Peyer's patch (tissue), 4 donors: ENCODE results near the gene BHLHA15.

Experiments
- CTCF ChIP-seq, 6 experiments: fragments of 450-650 bp in 4 of 6; fragments of 200-600 bp in 2 of 6; sonication (generic) in 1 of 6; IDR thresholded peaks; one replicate each; pipeline ENCODE4 v1.5.1; 2017 to 2019; ENCODE audit warnings: antibody characterized with exemption in 6 of 6, mild to moderate bottlenecking in 3 of 6, moderate library complexity in 1 of 6
- POLR2A ChIP-seq, 2 donors: fragments of 450-650 bp; IDR thresholded peaks; one replicate each; pipeline ENCODE4 v1.5.1; 2017; ENCODE audit warnings: antibody characterized with exemption in 2 of 2, mild to moderate bottlenecking in 2 of 2, moderate library complexity in 2 of 2

- TF ChIP-seq CTCF (IDR thresholded peaks at IDR 0.05) (no peak), POLR2A (IDR thresholded peaks at IDR 0.05) (no peak)
These were observed 20.4 kb downstream of the BHLHA15 start for GRCh38 chr7:98231493-98232262.
